Prostate gland (tissue), 2 donors: ENCODE results near the gene NPEPL1. TPM values are rescaled to one million over a fixed set of nuclear protein-coding genes. Genes with fewer than 3 reads are reported as not detected.

Experiments
- DNase-seq: peaks from one replicate; pipeline ENCODE4 v3.0.0-alpha.2; 2019; ENCODE audit warnings: low spot score
- H3K27ac ChIP-seq, 2 donors: fragments of 200-600 bp; sonication (generic); 2 replicates each; pipeline ENCODE4 v1.5.1; 2017 to 2019
- H3K27me3 ChIP-seq: fragments of 200-600 bp; sonication (generic); replicated peaks from 2 replicates; pipeline ENCODE4 v1.5.1; 2019; ENCODE audit not compliant: insufficient read depth
- H3K36me3 ChIP-seq, 2 donors: fragments of 200-600 bp; sonication (generic); 1 replicate in 1 of 2; 2 replicates in 1 of 2; pipeline versions ENCODE4 v1.5.1 to v1.8.1; 2017 to 2019
- H3K4me1 ChIP-seq: fragments of 200-600 bp; sonication (generic); replicated peaks from 2 replicates; pipeline ENCODE4 v1.5.1; 2019
- H3K4me3 ChIP-seq, 2 donors: fragments of 200-600 bp; sonication (generic); 2 replicates each; pipeline ENCODE4 v1.5.1; 2017 to 2019
- H3K9me3 ChIP-seq: fragments of 200-600 bp; sonication (generic); 2 replicates; pipeline ENCODE4 v1.5.1; 2017
- CTCF ChIP-seq, 4 experiments: fragments of 200-600 bp in 2 of 4; fragments of 450-650 bp in 2 of 4; sonication (generic) in 2 of 4; IDR thresholded peaks; 1 replicate in 3 of 4; 2 replicates in 1 of 4; pipeline ENCODE4 v1.5.1; 2016 to 2019; ENCODE audit warnings: antibody characterized with exemption in 4 of 4, mild to moderate bottlenecking in 2 of 4, moderate library complexity in 2 of 4
- POLR2A ChIP-seq: fragments of 450-650 bp; IDR thresholded peaks from one replicate; pipeline ENCODE4 v1.6.1; 2016; ENCODE audit warnings: antibody characterized with exemption, mild to moderate bottlenecking
- POLR2AphosphoS5 ChIP-seq: sonication (generic); formaldehyde crosslinking; IDR thresholded peaks from one replicate; pipeline ENCODE4 v1.6.1; 2017; ENCODE audit warnings: antibody characterized with exemption
- WGBS: methylation state at CpG from one replicate; pipeline ENCODE4 v1.1.5; 2018; 5-methylcytosine and 5-hydroxymethylcytosine counted together
- intact Hi-C: fragments of 100-400 bp; cut with DNase I; formaldehyde crosslinking; loops from one replicate; pipeline ENCODE4 v1.14.2; 2022
- total RNA-seq, 2 donors: library from RNA; depleted of rRNA; stranded (reverse); fragments of >200 nt; gene quantifications; one replicate each; pipeline ENCODE4 v1.1.0, GENCODE V29; 2016

The NPEPL1 gene
- total RNA-seq, 2 donors from 2014 or later = 25.7 to 63.1 TPM

- 89% methylated on average over 18 of the region's 18 CpGs for WGBS
- Histone ChIP-seq H3K9me3 (no peaks in the 10 kb centered on the region), H3K4me1 (no peaks in the 10 kb centered on the region), H3K4me3 (no peak overlapping the region), H3K36me3 (peaks cover 3 to 5% of the 10 kb centered on the region in 2 donors), H3K27ac (no peak overlapping the region), H3K27me3 (no peaks in the 10 kb centered on the region)
- no peak for TF ChIP-seq POLR2AphosphoS5
- no peak for TF ChIP-seq POLR2A
- no peak for TF ChIP-seq CTCF (IDR thresholded peaks at IDR 0.05)
- DNase-seq = no peak
- intact Hi-C loops = no loop called here
Measured at GRCh38 chr20:58675146-58675584, 17.4 kb upstream of the NPEPL1 start.

GRCh38 chr20:58675641-58676040 lies 17.0 kb upstream of the NPEPL1 start:
- H3K4me1 ChIP-seq = no peaks in the 10 kb centered on the region
- peaks cover 3 to 5% of the 10 kb centered on the region in 2 donors for H3K36me3 ChIP-seq
- WGBS = 85% methylated on average over 17 of the region's 17 CpGs
- intact Hi-C loops = no loop called here
- no peaks in the 10 kb centered on the region for H3K27me3 ChIP-seq
- no peak for TF ChIP-seq POLR2AphosphoS5
- no peak for TF ChIP-seq POLR2A
- TF ChIP-seq CTCF (IDR thresholded peaks at IDR 0.05) = no peak
- H3K4me3 ChIP-seq = no peak overlapping the region
- no peaks in the 10 kb centered on the region for H3K9me3 ChIP-seq
- DNase-seq = no peak
- H3K27ac ChIP-seq = no peak overlapping the region

GRCh38 chr20:58676161-58676560 lies 16.4 kb upstream of the NPEPL1 start:
- no peaks in the 10 kb centered on the region for H3K27me3 ChIP-seq
- H3K4me3 ChIP-seq = no peak overlapping the region
- no peak for DNase-seq
- peaks cover 3 to 5% of the 10 kb centered on the region in 2 donors for H3K36me3 ChIP-seq
- no peaks in the 10 kb centered on the region for H3K9me3 ChIP-seq
- TF ChIP-seq POLR2A (no peak), CTCF (IDR thresholded peaks at IDR 0.05) (no peak), POLR2AphosphoS5 (no peak)
- intact Hi-C loops = no loop called here
- no peak overlapping the region for H3K27ac ChIP-seq
- 94% methylated on average over 19 of the region's 19 CpGs for WGBS
- H3K4me1 ChIP-seq = no peaks in the 10 kb centered on the region

- H3K36me3 ChIP-seq = peaks cover 3 to 5% of the 10 kb centered on the region in 2 donors
- no peak overlapping the region for H3K27ac ChIP-seq
- H3K27me3 ChIP-seq = no peaks in the 10 kb centered on the region
- H3K4me1 ChIP-seq = no peaks in the 10 kb centered on the region
- intact Hi-C loops = no loop called here
- no peak overlapping the region for H3K4me3 ChIP-seq
- 48% methylated on average over 5 of the region's 5 CpGs for WGBS
- DNase-seq = no peak
- TF ChIP-seq CTCF (IDR thresholded peaks at IDR 0.05) = no peak
- TF ChIP-seq POLR2AphosphoS5 = no peak
- TF ChIP-seq POLR2A = no peak
- H3K9me3 ChIP-seq = no peaks in the 10 kb centered on the region
Measured at GRCh38 chr20:58677079-58677604, 15.5 kb upstream of the NPEPL1 start.

- Histone ChIP-seq H3K4me1 (no peaks in the 10 kb centered on the region), H3K36me3 (peaks cover 3 to 5% of the 10 kb centered on the region in 2 donors), H3K27ac (no peak overlapping the region), H3K4me3 (no peak overlapping the region), H3K27me3 (no peaks in the 10 kb centered on the region), H3K9me3 (no peaks in the 10 kb centered on the region)
- no peak for DNase-seq
- 87% methylated on average over 5 of the region's 5 CpGs for WGBS
- TF ChIP-seq POLR2A (no peak), POLR2AphosphoS5 (no peak), CTCF (IDR thresholded peaks at IDR 0.05) (no peak)
- intact Hi-C loops = no loop called here
Measured at GRCh38 chr20:58677808-58678207, 14.8 kb upstream of the NPEPL1 start.
